ENCODE data around the gene OR12D1.
"Not testable (repeated sequence)": the region's sequence is repeated elsewhere in the genome, so short reads cannot be mapped to it uniquely, and the experiment has no call there.

Gene OR12D1

GRCh38 chr6:29426654-29427053 is 11.9 kb downstream of the OR12D1 start:
- Histone ChIP-seq H3K4me3 (ENCODE audit: low read depth, low read length) (no peak overlapping the region), H3K9me3 (ENCODE audit: severe bottlenecking) (no peaks in the 10 kb centered on the region), H3K27ac (no peak overlapping the region), H3K36me3 (no peaks in the 10 kb centered on the region), H3K27me3 (ENCODE audit: insufficient read depth, low read depth, severe bottlenecking) (peaks cover 42% of the 10 kb centered on the region)
- peak; percentile 56 for DNase-seq
- peak; percentile 69; the same call in 1 of the 2 replicates for TF ChIP-seq CTCF (IDR thresholded peaks at IDR 0.05; ENCODE audit: low read depth, low read length)

GRCh38 chr6:29436730-29437129 is 22.0 kb downstream of the OR12D1 start:
- H3K36me3 ChIP-seq; H3K27ac ChIP-seq; H3K4me3 ChIP-seq (ENCODE audit: low read depth, low read length); DNase-seq; H3K9me3 ChIP-seq (ENCODE audit: severe bottlenecking): not testable (repeated sequence)
- peaks cover 71% of the 10 kb centered on the region for H3K27me3 ChIP-seq (ENCODE audit: insufficient read depth, low read depth, severe bottlenecking)

- Histone ChIP-seq H3K27me3 (ENCODE audit: insufficient read depth, low read depth, severe bottlenecking) (peaks cover 53% of the 10 kb centered on the region), H3K27ac (no peak within 1 kb of the TSS), H3K4me3 (ENCODE audit: low read depth, low read length) (no peak within 1 kb of the TSS), H3K36me3 (no peaks in the 10 kb centered on the region), H3K9me3 (ENCODE audit: severe bottlenecking) (peaks cover 11% of the 10 kb centered on the region)
- TF ChIP-seq CTCF (IDR thresholded peaks at IDR 0.05; ENCODE audit: low read depth, low read length), result no peak
- no peak for DNase-seq
Observed at GRCh38 chr6:29439006-29439405, 24.3 kb downstream of the OR12D1 start, which contains the start of gene OR10C1. Gene OR10C1, plus strand, starts transcription at chr6:29439306. Its CDS starts 710 bp downstream, at chr6:29440016.

- H3K27me3 ChIP-seq (ENCODE audit: insufficient read depth, low read depth, severe bottlenecking), result peaks cover 45% of the 10 kb centered on the region
- no peak overlapping the region for H3K27ac ChIP-seq
- H3K4me3 ChIP-seq (ENCODE audit: low read depth, low read length), result no peak overlapping the region
- no peak for DNase-seq
- TF ChIP-seq CTCF (IDR thresholded peaks at IDR 0.05; ENCODE audit: low read depth, low read length), result no peak
- no peaks in the 10 kb centered on the region for H3K36me3 ChIP-seq
- peaks cover 8% of the 10 kb centered on the region for H3K9me3 ChIP-seq (ENCODE audit: severe bottlenecking)
Observed at GRCh38 chr6:29442719-29443118, 28.0 kb downstream of the OR12D1 start.

GRCh38 chr6:29444031-29444430 is 29.3 kb downstream of the OR12D1 start:
- H3K4me3 ChIP-seq (ENCODE audit: low read depth, low read length); DNase-seq: not testable (repeated sequence)

GRCh38 chr6:29447670-29448069 is 32.9 kb downstream of the OR12D1 start:
- H3K9me3 ChIP-seq (ENCODE audit: severe bottlenecking), result peaks cover 9% of the 10 kb centered on the region
- no peak overlapping the region for H3K4me3 ChIP-seq (ENCODE audit: low read depth, low read length)
- no peak for TF ChIP-seq CTCF (IDR thresholded peaks at IDR 0.05; ENCODE audit: low read depth, low read length)
- no peak for DNase-seq
- peaks cover 28% of the 10 kb centered on the region for H3K27me3 ChIP-seq (ENCODE audit: insufficient read depth, low read depth, severe bottlenecking)
- H3K36me3 ChIP-seq, result no peaks in the 10 kb centered on the region
- no peak overlapping the region for H3K27ac ChIP-seq

More at GRCh38 chr6:29444031-29444430, 29.3 kb downstream of the OR12D1 start:
- not testable (repeated sequence) for H3K36me3 ChIP-seq; H3K27ac ChIP-seq; H3K9me3 ChIP-seq (ENCODE audit: severe bottlenecking)
- peaks cover 41% of the 10 kb centered on the region for H3K27me3 ChIP-seq (ENCODE audit: insufficient read depth, low read depth, severe bottlenecking)

- H3K27ac ChIP-seq, result no peak overlapping the region
- H3K27me3 ChIP-seq (ENCODE audit: insufficient read depth, low read depth, severe bottlenecking), result peaks cover 14% of the 10 kb centered on the region
- H3K4me3 ChIP-seq (ENCODE audit: low read depth, low read length), result no peak overlapping the region
- H3K9me3 ChIP-seq (ENCODE audit: severe bottlenecking), result peaks cover 4% of the 10 kb centered on the region
- no peaks in the 10 kb centered on the region for H3K36me3 ChIP-seq
- TF ChIP-seq CTCF (IDR thresholded peaks at IDR 0.05; ENCODE audit: low read depth, low read length), result no peak
- DNase-seq, result no peak
Observed at GRCh38 chr6:29451471-29452193, 36.9 kb downstream of the OR12D1 start.

Measured in WERI-Rb-1 (cell line).